Esophagus squamous epithelium (tissue), 4 donors: ENCODE measurements around the gene GABRR1.

ENCODE experiments used
- CTCF ChIP-seq, 6 experiments: fragments of 450-650 bp in 4 of 6; fragments of 200-600 bp in 2 of 6; sonication (generic) in 2 of 6; IDR thresholded peaks; one replicate each; pipeline ENCODE4 v1.5.1; 2016 to 2019; ENCODE audit warnings: antibody characterized with exemption in 6 of 6, mild to moderate bottlenecking in 4 of 6, moderate library complexity in 4 of 6
- POLR2A ChIP-seq, 4 donors: fragments of 450-650 bp; IDR thresholded peaks; one replicate each; pipeline ENCODE4 v1.6.1; 2017; ENCODE audit warnings: antibody characterized with exemption in 4 of 4, mild to moderate bottlenecking in 4 of 4, moderate library complexity in 3 of 4

- TF ChIP-seq CTCF (IDR thresholded peaks at IDR 0.05) (no peak), POLR2A (IDR thresholded peaks at IDR 0.05) (no peak)
Observed at GRCh38 chr6:89264296-89264695, 47.1 kb upstream of the GABRR1 start.
